ENCODE measurements around the gene NME7.

- TF ChIP-seq EZH2phosphoT487 (IDR thresholded peaks at IDR 0.05; ENCODE audit: insufficient read depth, low read depth) (no peak), EZH2 (IDR thresholded peaks at IDR 0.05; ENCODE audit: insufficient read depth, poor library complexity, severe bottlenecking) (no peak)
These were observed 40.7 kb downstream of the NME7 start for GRCh38 chr1:169326956-169327268.
